Hematopoietic multipotent progenitor cell treated with erythropoietin and hydrocortisone succinate and interleukin-3 and kit ligand, for 4 days (in vitro differentiated cells): ENCODE results near the gene GET4.
"Not testable (repeated sequence)": the region's sequence is repeated elsewhere in the genome, so short reads cannot be mapped to it uniquely, and the experiment has no call there.

Experiments used
- DNase-seq: peaks from one replicate; pipeline ENCODE4 v3.0.0-alpha.2; 2015

GET4 gene

GRCh38 chr7:917255-918117 lies 41.1 kb downstream of the GET4 start:
- DNase-seq, result no peak

GRCh38 chr7:918118-918425 lies 41.7 kb downstream of the GET4 start:
- DNase-seq, result no peak

GRCh38 chr7:918441-919113 lies 42.2 kb downstream of the GET4 start:
- no peak for DNase-seq

GRCh38 chr7:919114-919442 lies 42.7 kb downstream of the GET4 start:
- DNase-seq, result no peak

- no peak for DNase-seq
These were observed 43.6 kb downstream of the GET4 start for GRCh38 chr7:919924-920341.

- DNase-seq, result no peak
These were observed 44.2 kb downstream of the GET4 start for GRCh38 chr7:920351-921070.

- DNase-seq, result no peak
These were observed 44.7 kb downstream of the GET4 start for GRCh38 chr7:921071-921461.

GRCh38 chr7:921581-922333 lies 45.4 kb downstream of the GET4 start:
- peak; percentile 59 for DNase-seq

- DNase-seq, result peak; percentile 43
These were observed 46.2 kb downstream of the GET4 start for GRCh38 chr7:922334-923107.

- DNase-seq, result peak; percentile 98
These were observed 47.0 kb downstream of the GET4 start for GRCh38 chr7:923108-924041.

GRCh38 chr7:924042-924441 lies 47.7 kb downstream of the GET4 start:
- not testable (repeated sequence) for DNase-seq

- DNase-seq, result peak; percentile 84
These were observed 48.3 kb downstream of the GET4 start for GRCh38 chr7:924541-925231.

GRCh38 chr7:925601-926000 lies 49.2 kb downstream of the GET4 start:
- peak; percentile 92 for DNase-seq

- no peak for DNase-seq
These were observed 50.0 kb downstream of the GET4 start for GRCh38 chr7:926061-927030.

- no peak for DNase-seq
These were observed 50.8 kb downstream of the GET4 start for GRCh38 chr7:927031-927671.

- no peak for DNase-seq
These were observed 53.0 kb downstream of the GET4 start for GRCh38 chr7:929311-929711.

GRCh38 chr7:930975-931758 lies 54.8 kb downstream of the GET4 start:
- no peak for DNase-seq
